Stimulated activated CD8-positive, alpha-beta memory T cell treated with anti-CD3 and anti-CD28 coated beads, Interleukin-15, amount 100 ng/mL, for 1 hour (primary cell): ENCODE data around the gene RABIF.

ENCODE experiments used
- DNase-seq: peaks from one replicate; pipeline ENCODE4 v3.0.0-alpha.2; 2020; ENCODE audit warnings: low read depth

The RABIF gene

GRCh38 chr1:202873026-202873425, 15.9 kb downstream of the RABIF start:
- no peak for DNase-seq

DNA sequence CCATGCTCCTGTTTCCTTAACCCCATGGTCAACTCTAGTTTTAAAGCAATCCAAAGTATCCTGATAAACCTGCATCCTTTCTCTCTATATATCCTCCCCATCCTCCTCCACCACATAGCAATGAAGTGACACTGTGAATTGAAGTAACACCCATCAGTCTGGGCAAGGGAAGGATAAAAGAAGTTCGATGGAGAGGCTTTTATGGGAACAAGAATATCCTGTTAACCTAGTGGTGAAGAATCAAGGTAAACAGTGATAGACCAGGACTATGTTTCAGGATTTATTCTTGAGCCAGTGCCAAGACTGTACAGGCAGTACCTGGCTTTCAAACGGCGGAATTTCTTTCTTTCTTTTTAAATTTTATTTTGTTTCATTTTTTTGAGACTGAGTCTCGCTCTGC, 17.6 kb downstream of the RABIF start:
- no peak for DNase-seq

GRCh38 chr1:202862679-202863560, 26.0 kb downstream of the RABIF start:
- no peak for DNase-seq

DNA sequence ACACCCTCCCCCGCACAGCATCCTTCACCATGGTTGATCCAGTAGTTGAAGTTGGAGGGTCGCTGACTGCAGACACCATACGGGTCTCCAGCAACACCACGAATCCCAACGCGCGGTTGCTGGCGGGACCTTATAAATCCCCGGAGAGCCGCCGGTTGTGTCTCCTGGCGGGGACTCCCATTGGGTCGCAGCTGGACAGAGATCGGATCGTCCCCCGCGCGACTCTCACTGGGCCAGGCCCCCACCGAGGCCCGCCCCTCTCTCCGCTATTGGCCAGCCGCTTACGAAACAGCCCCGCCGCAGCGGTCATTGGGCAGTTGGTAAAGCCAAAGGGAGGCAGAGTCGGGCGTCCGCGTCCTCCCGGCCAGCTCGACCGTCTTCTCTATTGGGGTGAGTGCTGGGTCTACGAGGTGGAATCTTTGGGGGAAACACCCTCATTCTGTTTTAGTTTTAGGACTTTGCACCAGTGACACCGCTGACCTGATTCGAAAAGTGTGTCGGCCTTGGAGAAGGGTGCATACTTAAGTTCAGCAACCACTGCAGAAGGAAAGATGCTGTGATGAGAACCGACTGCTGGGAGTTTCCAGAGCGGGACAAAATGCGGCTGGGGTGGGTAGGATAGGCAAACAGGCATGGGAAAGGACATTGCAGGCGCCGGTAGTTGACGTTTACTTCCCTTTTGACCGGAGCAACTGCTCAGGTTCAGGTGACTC, 27.4 kb downstream of the RABIF start:
- no peak for DNase-seq

- no peak for DNase-seq
These were observed 28.1 kb downstream of the RABIF start for GRCh38 chr1:202860744-202861419.

DNA sequence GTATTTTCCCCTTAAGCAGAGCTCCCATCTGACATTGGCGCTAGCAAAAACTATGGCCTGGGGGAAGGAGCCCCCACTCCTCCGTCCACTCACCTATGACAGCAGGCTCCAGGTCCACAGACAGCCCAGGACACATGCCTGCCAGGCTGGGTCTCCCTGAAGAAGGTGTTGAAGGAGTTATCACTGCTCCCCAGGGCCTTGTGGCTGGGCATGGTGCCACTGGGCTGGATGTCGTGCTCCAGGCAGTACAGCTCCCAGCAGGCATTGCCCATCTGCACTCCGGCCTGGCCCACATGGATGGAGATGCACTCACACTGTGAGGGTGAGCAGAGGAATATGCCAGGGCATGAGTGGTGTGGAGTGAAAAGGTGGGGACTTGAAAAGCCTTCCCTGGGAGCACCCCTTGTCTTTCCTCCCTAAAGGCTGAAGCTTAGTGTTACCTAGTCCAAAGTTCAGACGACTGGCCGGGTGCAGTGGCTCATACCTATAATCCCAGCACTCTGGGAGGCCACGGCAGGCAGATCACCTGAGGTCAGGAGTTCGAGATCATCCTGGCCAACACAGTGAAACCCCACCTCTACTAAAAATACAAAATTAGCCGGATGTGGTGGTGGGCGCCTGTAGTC, 30.0 kb downstream of the RABIF start:
- no peak for DNase-seq

DNA sequence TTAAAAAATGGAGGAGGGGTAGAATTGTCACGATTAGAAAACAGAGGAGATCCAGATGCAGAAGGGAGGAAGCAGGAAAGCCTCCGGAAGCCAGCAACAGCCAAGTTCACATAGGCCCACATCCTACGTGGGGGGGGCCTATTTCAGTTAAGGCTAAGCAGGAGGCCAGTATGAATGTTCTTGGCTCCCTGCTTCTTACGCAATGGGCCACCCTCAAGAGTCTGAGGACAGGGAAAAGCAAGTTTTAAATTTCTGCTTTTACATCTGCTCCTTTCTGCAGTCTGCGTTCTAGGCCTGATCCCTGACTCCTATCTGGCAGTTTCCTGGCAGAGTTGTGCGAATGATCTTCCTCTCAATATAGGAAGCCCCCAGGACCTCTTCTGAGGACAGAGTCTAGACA, 30.6 kb downstream of the RABIF start:
- no peak for DNase-seq

GRCh38 chr1:202857136-202857610, 31.8 kb downstream of the RABIF start:
- DNase-seq, result no peak

- no peak for DNase-seq
These were observed 32.9 kb downstream of the RABIF start for GRCh38 chr1:202856014-202856413.

DNA sequence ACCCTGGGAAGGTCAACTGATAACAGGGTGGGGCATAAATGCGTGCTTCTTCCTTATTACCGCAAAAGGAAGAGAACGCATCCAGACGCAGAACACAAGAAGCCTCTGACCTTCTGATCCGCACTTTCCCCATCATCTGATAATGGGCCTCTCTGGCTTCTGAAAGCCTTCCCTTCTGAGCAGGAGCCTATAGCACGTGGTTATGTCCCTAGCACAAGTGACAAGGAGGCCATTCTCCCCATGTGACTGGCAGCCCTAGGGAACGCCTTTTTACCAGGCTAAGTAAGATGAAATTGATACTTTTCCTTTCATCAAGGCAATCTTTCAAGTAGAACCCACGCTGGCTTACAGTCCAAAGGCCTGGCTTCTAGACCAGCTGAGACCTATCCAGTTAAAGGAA, 34.2 kb downstream of the RABIF start:
- DNase-seq, result no peak

DNA sequence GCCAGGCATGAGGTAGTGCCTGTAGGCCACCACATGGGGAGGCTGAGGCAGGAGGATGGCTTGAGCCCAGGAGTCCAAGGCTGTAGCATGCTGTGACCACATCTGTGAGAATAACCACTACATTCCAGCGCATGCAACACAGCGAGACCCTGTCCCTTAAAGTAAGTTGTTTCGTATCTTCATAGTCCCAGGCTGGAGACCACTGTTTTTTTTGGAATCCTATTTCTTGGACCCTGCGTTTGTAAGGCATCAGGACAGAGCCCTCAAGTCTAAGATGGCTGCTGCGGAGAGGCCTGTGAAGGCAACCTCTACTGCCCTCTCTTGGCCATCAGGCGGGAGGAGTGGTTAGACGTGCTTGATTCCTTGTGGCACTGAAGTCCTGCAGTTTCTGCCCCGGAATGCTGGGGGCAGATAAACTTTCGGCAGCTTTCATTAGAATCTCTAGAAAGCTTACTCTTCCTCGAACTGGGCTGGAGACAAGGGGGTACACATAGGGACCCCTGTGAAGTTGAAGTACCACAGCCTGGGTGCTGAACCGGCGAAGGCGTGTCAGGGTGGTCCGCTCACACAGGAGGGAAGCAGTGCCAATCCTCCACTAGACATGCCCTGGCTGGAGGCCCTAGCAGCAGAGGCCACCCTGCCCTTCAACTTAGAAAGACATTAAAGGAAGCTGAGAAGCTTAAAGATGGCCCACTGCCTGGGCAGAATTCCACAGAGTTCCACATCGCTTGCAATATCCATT, 36.6 kb downstream of the RABIF start:
- DNase-seq, result no peak

DNA sequence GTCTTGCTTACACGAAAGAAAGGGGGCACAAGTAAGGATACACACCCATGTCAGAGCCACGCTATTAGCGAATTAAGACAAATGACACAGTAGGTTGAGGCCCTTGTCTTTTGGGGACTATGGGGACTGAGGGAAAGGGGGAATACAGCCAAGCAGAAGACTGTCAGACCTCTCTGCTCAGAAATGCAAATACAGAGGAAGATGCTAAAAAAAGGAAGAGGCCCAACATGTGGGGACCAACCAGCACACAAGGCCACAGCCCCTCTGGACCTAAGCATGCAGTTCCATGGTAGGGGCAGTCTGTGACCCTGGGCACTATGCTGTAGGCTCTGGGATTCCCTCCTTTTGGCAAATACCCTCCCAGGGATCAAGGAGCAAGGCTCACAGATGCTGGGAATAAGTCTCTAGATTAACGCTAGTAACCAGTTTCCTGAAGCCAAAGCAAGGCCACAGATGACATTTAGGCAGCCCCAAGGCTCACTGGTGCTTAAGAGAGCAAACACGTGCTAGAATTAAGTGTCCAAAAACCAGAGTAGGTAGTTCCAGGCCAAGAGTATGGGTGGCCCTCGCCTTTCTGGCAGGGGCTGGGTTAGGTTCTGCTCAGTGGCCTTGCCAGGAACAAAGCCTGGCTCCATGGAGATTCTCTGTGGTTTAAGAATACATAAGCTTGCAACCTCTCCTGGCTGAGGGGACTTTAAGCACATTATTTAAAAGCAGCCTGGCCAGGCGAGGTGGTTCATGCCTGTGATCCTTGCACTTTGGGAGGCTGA, 38.2 kb downstream of the RABIF start:
- no peak for DNase-seq

DNA sequence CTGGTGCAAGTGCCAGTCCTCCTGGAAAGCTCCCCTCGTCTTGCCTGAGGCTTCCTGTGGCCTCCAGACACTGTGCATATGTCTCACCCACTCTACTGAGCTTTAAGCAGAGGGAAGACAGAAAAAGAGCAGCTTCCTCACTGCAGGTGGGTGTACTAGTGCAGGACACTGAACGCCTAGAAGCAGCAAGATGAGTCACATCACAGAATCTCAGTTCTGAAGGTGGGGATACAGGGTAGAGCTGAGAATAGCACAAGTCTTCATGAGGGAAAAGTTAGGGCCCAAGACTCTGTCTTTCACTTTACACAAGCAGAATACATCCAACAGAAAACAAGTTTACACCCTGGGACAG, 40.8 kb downstream of the RABIF start:
- DNase-seq, result no peak

DNA sequence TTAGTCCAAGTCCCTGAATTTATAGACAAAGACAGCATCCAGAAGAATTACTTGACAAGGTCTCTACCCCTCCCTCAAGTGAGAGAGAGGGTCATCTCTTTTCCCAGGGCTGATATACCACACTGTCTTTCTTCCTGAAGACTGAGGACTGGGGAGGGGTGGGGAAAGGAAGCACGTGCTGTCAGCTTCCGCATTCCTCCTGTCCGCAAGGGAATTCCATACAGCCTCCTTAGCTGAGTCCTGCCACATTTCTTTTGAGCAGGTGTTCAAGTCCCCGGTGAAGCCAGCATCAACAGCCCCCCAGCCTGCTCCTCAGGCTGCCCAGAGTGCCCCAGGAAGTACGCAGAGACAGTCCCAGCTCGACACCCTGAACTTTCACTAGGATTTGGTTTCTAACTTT, 44.0 kb downstream of the RABIF start:
- DNase-seq, result no peak

- no peak for DNase-seq
These were observed 44.7 kb downstream of the RABIF start for GRCh38 chr1:202844259-202844658.

DNA sequence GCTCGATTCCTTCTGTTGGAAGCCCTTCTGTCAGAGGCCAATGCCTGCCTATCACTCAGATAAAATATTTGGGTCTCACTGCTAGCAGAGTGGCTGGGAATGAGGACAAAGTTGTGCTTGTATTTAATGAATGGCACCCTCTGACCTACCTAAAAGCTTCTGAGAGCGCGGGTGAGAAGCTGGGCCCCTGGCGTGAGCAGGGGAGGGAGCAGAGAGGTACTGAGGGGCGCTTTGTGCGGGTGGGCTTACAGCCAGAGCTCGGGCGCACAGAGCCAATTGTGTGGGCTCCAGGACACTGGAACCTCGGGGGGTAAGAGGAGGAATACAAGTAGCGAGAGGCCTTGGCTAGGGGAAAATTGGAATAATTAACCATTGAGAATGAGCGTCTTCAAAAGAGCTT, 45.9 kb downstream of the RABIF start:
- DNase-seq, result no peak

GRCh38 chr1:202837746-202838262, 51.1 kb downstream of the RABIF start:
- no peak for DNase-seq

DNA sequence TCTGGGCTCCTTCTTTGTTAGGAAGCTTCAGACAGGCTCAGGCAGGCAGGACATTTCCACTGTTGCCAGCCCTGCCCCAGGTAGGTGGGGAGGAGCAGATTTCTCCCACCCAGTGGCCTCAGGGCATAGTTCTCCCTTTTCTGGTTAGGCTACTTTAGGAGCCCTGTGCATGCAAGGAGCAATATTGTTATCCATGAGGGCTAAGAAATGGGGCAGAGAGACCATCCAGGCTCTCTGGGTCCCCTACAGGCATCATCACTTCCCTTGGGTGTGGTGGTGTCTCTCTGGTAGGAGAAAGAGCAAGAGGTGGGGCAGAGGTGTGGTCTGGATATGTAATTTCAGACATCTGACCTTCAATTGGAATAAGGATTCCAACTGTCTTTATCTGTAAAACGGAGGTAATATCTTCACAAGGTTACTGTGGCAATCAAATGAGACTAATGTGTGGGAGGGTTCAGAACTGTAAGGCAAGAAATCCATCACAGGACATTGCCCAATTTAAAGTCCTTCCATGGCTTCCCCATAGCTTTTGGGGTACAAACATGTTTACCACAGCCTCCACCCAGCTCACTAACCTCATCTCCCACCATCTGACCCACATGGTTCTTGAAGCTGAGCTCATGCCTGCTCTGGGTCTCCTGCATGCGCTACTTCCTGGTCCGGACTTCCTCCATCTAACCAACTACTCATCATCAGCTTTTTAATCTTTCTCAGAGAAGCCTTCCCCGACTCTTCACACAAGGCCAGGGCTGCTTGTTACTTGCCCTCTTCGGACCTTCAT, 52.1 kb downstream of the RABIF start:
- no peak for DNase-seq

DNA sequence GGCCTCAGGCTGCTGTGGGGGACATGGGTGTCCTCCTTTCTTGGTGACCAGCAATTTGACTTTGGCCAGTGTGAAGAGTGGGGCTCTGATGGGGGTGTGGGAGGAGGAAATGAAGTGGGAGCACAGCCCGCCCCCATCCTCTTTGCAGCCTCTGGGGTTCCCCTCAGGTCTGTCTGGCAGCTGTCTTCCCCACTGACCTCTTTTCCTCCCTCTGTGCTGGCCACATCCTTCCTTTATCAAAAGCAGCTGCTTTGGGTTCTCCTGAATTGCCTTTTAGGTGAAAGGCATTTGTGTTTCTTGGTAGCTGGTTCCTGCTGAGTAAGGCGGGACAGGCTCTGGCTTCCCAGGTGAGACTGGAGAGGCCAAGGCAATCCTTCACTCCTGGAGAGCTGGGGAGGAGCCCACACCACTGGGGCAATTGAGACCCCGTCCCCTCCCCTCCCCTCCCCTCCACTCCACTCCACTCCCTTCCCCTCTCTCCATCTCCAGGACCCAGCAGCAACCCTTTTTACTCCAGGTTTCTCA, 53.3 kb downstream of the RABIF start:
- DNase-seq, result no peak
